ENCODE data around the gene CLEC4G. TPM values are rescaled to one million over a fixed set of nuclear protein-coding genes. Genes with fewer than 3 reads are reported as not detected.

The CLEC4G gene
- total RNA-seq, 2 experiments from 2014 or later = not detected

- DNase-seq (no peak), ATAC-seq (no peak)
- intact Hi-C loops (cut with micrococcal nuclease) = no loop called here
- Mint-ChIP-seq H3K36me3 (ENCODE audit: low read depth) (peaks cover 1% of the 10 kb centered on the region), H3K27me3 (no peaks in the 10 kb centered on the region), H3K4me1 (ENCODE audit: low read depth) (peaks cover 25% of the 10 kb centered on the region), H3K9me3 (no peaks in the 10 kb centered on the region), H3K4me3 (no peak overlapping the region), H3K27ac (no peak overlapping the region)
- no peak for TF ChIP-seq CTCF (IDR thresholded peaks at IDR 0.05)
- CTCF ChIA-PET = no interaction called here
- POLR2A ChIA-PET = no interaction called here
Measured at GRCh38 chr19:7710616-7711015, 21.3 kb downstream of the CLEC4G start.

GRCh38 chr19:7709932-7710460 lies 21.9 kb downstream of the CLEC4G start:
- no peak for DNase-seq
- intact Hi-C loops (cut with micrococcal nuclease) = loop anchor here (10.0 kb wide), 1 partner anchor 65 kb away; no protein-coding TSS in a partner anchor
- no peak for TF ChIP-seq CTCF (IDR thresholded peaks at IDR 0.05)
- Mint-ChIP-seq H3K4me1 (ENCODE audit: low read depth) (peaks cover 32% of the 10 kb centered on the region), H3K27me3 (no peaks in the 10 kb centered on the region), H3K9me3 (no peaks in the 10 kb centered on the region), H3K36me3 (ENCODE audit: low read depth) (peaks cover 1% of the 10 kb centered on the region), H3K27ac (no peak overlapping the region), H3K4me3 (no peak overlapping the region)
- CTCF ChIA-PET = no interaction called here
- ATAC-seq = no peak
- POLR2A ChIA-PET = no interaction called here

- intact Hi-C loops (cut with micrococcal nuclease) = loop anchor here (10.0 kb wide), 1 partner anchor 68 kb away; no protein-coding TSS in a partner anchor
- CTCF ChIA-PET = interaction anchor here (1.8 to 2.3 kb wide), 2 partner anchors 26 to 41 kb away, joined by 3 to 15 read pairs; partner anchors contain the start of gene TRAPPC5
- peak overlapping the region; percentile 87 for H3K27ac Mint-ChIP-seq
- H3K9me3 Mint-ChIP-seq = no peaks in the 10 kb centered on the region
- peaks cover 39% of the 10 kb centered on the region for H3K4me1 Mint-ChIP-seq (ENCODE audit: low read depth)
- no peak overlapping the region for H3K4me3 Mint-ChIP-seq
- ATAC-seq (no peak), DNase-seq (no peak)
- peaks cover 1% of the 10 kb centered on the region for H3K36me3 Mint-ChIP-seq (ENCODE audit: low read depth)
- no peak for TF ChIP-seq CTCF (IDR thresholded peaks at IDR 0.05)
- H3K27me3 Mint-ChIP-seq = no peaks in the 10 kb centered on the region
- POLR2A ChIA-PET = no interaction called here
Measured at GRCh38 chr19:7706955-7707456, 24.9 kb downstream of the CLEC4G start.

- Mint-ChIP-seq H3K4me1 (ENCODE audit: low read depth) (peaks cover 39% of the 10 kb centered on the region), H3K36me3 (ENCODE audit: low read depth) (peaks cover 1% of the 10 kb centered on the region), H3K9me3 (no peaks in the 10 kb centered on the region), H3K27me3 (no peaks in the 10 kb centered on the region), H3K27ac (peak overlapping the region; percentile 87), H3K4me3 (peak overlapping the region; percentile 57)
- ATAC-seq (no peak), DNase-seq (no peak)
- intact Hi-C loops (cut with micrococcal nuclease) = loop anchor here (10.0 kb wide), 1 partner anchor 68 kb away; no protein-coding TSS in a partner anchor
- POLR2A ChIA-PET = interaction anchor here (1.3 kb wide), 1 partner anchor 61 kb away, joined by 3 read pairs; no protein-coding TSS in a partner anchor
- TF ChIP-seq CTCF (IDR thresholded peaks at IDR 0.05) = no peak
- CTCF ChIA-PET = interaction anchor here (1.8 to 2.3 kb wide), 2 partner anchors 26 to 41 kb away, joined by 3 to 15 read pairs; partner anchors contain the start of gene TRAPPC5
Measured at GRCh38 chr19:7706188-7706954, 25.5 kb downstream of the CLEC4G start.
